Transverse colon (tissue), 4 donors: ENCODE measurements around the gene AKT3. TPM values are rescaled to one million over a fixed set of nuclear protein-coding genes. Genes with fewer than 3 reads are reported as not detected.

Experiments
- DNase-seq: peaks from one replicate; pipeline ENCODE4 v3.0.0-alpha.2; 2019
- H3K27ac ChIP-seq, 4 donors: fragments of 200-600 bp; sonication (generic); 2 replicates each; pipeline ENCODE4 v1.5.1; 2016 to 2018; ENCODE audit warnings: inconsistent platforms in 4 of 4
- H3K27me3 ChIP-seq: fragments of 200-600 bp; sonication (generic); 2 replicates; pipeline ENCODE4 v1.5.1; 2017; ENCODE audit warnings: inconsistent platforms
- H3K36me3 ChIP-seq, 4 donors: fragments of 200-600 bp; sonication (generic); 2 replicates each; pipeline ENCODE4 v1.5.1; 2017 to 2019; ENCODE audit warnings: inconsistent platforms in 4 of 4
- H3K4me1 ChIP-seq, 4 donors: fragments of 200-600 bp; sonication (generic); 2 replicates each; pipeline ENCODE4 v1.5.1; 2017 to 2020; ENCODE audit warnings: inconsistent platforms in 4 of 4
- H3K4me3 ChIP-seq, 4 donors: fragments of 200-600 bp; sonication (generic); 1 replicate in 1 of 4; 2 replicates in 3 of 4; pipeline versions ENCODE4 v1.5.1 to v1.6.1; 2017 to 2019; ENCODE audit warnings: inconsistent platforms in 4 of 4
- H3K9me3 ChIP-seq, 2 donors: fragments of 200-600 bp; sonication (generic); 2 replicates each; pipeline ENCODE4 v1.5.1; 2017 to 2019; ENCODE audit warnings: inconsistent platforms in 2 of 2
- CTCF ChIP-seq, 5 experiments: fragments of 200-600 bp in 3 of 5; fragments of 450-650 bp in 2 of 5; sonication (generic) in 3 of 5; IDR thresholded peaks; 1 replicate in 2 of 5; 2 replicates in 3 of 5; pipeline ENCODE4 v1.5.1; 2016 to 2017; ENCODE audit warnings: antibody characterized with exemption in 5 of 5, inconsistent platforms in 3 of 5, mild to moderate bottlenecking in 2 of 5, moderate library complexity in 1 of 5
- EP300 ChIP-seq: sonication (generic); formaldehyde crosslinking; IDR thresholded peaks from one replicate; pipeline ENCODE4 v1.6.1; 2017; ENCODE audit warnings: antibody characterized with exemption, low read depth
- POLR2A ChIP-seq: fragments of 450-650 bp; IDR thresholded peaks from one replicate; pipeline ENCODE4 v1.6.1; 2016; ENCODE audit warnings: antibody characterized with exemption, mild to moderate bottlenecking, moderate library complexity
- POLR2AphosphoS5 ChIP-seq, 3 donors: sonication (generic); formaldehyde crosslinking; IDR thresholded peaks; one replicate each; pipeline ENCODE4 v1.6.1; 2016; ENCODE audit warnings: antibody characterized with exemption in 3 of 3
- WGBS, 2 donors: methylation state at CpG; one replicate each; pipeline ENCODE4 v1.1.5; 2018; ENCODE audit warnings: low coverage in 1 of 2; 5-methylcytosine and 5-hydroxymethylcytosine counted together
- in situ Hi-C, 4 donors: fragments of 200-750 bp; cut with MboI; loops; one replicate each; pipeline versions ENCODE4 v1.15.0 to v1.15.1; 2017; ENCODE audit warnings: low sequenced_read_pairs in 3 of 4, low pct_ligation_motif_present in 1 of 4, low pct_unique_long_range_greater_than_20kb in 1 of 4
- intact Hi-C: fragments of 100-400 bp; cut with DNase I; formaldehyde crosslinking; loops from one replicate; pipeline ENCODE4 v1.15.1; 2023; ENCODE audit warnings: low total_unique reads
- total RNA-seq, 4 donors: library from RNA; depleted of rRNA; stranded (reverse); fragments of >200 nt; gene quantifications; one replicate each; pipeline ENCODE4 v1.1.0, GENCODE V29; 2016

AKT3 gene
- total RNA-seq, 4 donors from 2014 or later: 9.8 to 27.2 (median 19.4) TPM

GRCh38 chr1:243471754-243472745 lies 378.0 kb downstream of the AKT3 start:
- intact Hi-C loops: no loop called here
- H3K36me3 ChIP-seq: no peaks in the 10 kb centered on the region
- H3K27ac ChIP-seq: no peak overlapping the region
- H3K4me1 ChIP-seq: peaks cover 0 to 12% (median 2%) of the 10 kb centered on the region in 4 donors
- DNase-seq: no peak
- H3K27me3 ChIP-seq: no peaks in the 10 kb centered on the region
- H3K4me3 ChIP-seq: no peak overlapping the region
- H3K9me3 ChIP-seq: no peaks in the 10 kb centered on the region
- 74 to 100% methylated on average over 1 to 3 of the region's 3 CpGs for WGBS, 2 donors
- TF ChIP-seq EP300 (no peak), POLR2A (no peak), CTCF (IDR thresholded peaks at IDR 0.05) (no peak), POLR2AphosphoS5 (IDR thresholded peaks at IDR 0.05) (no peak)
- in situ Hi-C loops: no loop called here

- TF ChIP-seq POLR2AphosphoS5 (IDR thresholded peaks at IDR 0.05) (no peak), CTCF (IDR thresholded peaks at IDR 0.05) (no peak)
These were observed 378.9 kb downstream of the AKT3 start for GRCh38 chr1:243471026-243471685.

GRCh38 chr1:243470502-243470901 lies 379.5 kb downstream of the AKT3 start:
- Histone ChIP-seq H3K4me3 (no peak overlapping the region), H3K36me3 (no peaks in the 10 kb centered on the region), H3K4me1 (peaks cover 0 to 12% (median 2%) of the 10 kb centered on the region in 4 donors), H3K9me3 (no peaks in the 10 kb centered on the region), H3K27ac (no peak overlapping the region), H3K27me3 (no peaks in the 10 kb centered on the region)
- no peak for DNase-seq
- 93 to 100% methylated on average over 2 to 7 of the region's 7 CpGs for WGBS, 2 donors
- in situ Hi-C loops (no loop called here), intact Hi-C loops (no loop called here)
- TF ChIP-seq CTCF (IDR thresholded peaks at IDR 0.05): no peak
- no peak for TF ChIP-seq POLR2A
- no peak for TF ChIP-seq POLR2AphosphoS5 (IDR thresholded peaks at IDR 0.05)
- no peak for TF ChIP-seq EP300

More at GRCh38 chr1:243471026-243471685, 378.9 kb downstream of the AKT3 start:
- DNase-seq: no peak
- Histone ChIP-seq H3K27ac (no peak overlapping the region), H3K9me3 (no peaks in the 10 kb centered on the region), H3K4me3 (no peak overlapping the region), H3K27me3 (no peaks in the 10 kb centered on the region), H3K36me3 (no peaks in the 10 kb centered on the region), H3K4me1 (peaks cover 0 to 12% (median 2%) of the 10 kb centered on the region in 4 donors)
- 89 to 92% methylated on average over 2 to 17 of the region's 17 CpGs for WGBS, 2 donors
- in situ Hi-C loops: no loop called here
- intact Hi-C loops: no loop called here

- Histone ChIP-seq H3K4me3 (no peak overlapping the region), H3K9me3 (no peaks in the 10 kb centered on the region), H3K4me1 (peaks cover 0 to 12% (median 2%) of the 10 kb centered on the region in 4 donors), H3K27ac (no peak overlapping the region), H3K27me3 (no peaks in the 10 kb centered on the region), H3K36me3 (no peaks in the 10 kb centered on the region)
- in situ Hi-C loops (no loop called here), intact Hi-C loops (no loop called here)
- TF ChIP-seq CTCF (IDR thresholded peaks at IDR 0.05): no peak
- no peak for TF ChIP-seq EP300
- TF ChIP-seq POLR2A: no peak
- no peak for DNase-seq
- 90 to 97% methylated on average over 2 to 3 of the region's 3 CpGs for WGBS, 2 donors
These were observed 380.5 kb downstream of the AKT3 start for GRCh38 chr1:243469497-243469896.
